H1 (cell line): Measurements from ENCODE around the gene RSAD2. TPM values are rescaled to one million over a fixed set of nuclear protein-coding genes. Genes with fewer than 3 reads are reported as not detected.
A peak's percentile ranks its signal among the peaks of the same experiment; 100 is the strongest.

ENCODE experiments used
- CTCF ChIA-PET: fragments of 300-600 bp; sonication (Branson Sonifier 250); formaldehyde crosslinking; loops from one replicate; lab custom pipeline; 2021; ENCODE audit not compliant: partially characterized antibody; lab: Charles Lee
- POLR2A ChIA-PET: fragments of 300-600 bp; sonication (Branson Sonifier 250); formaldehyde crosslinking; loops from one replicate; lab custom pipeline; 2021; ENCODE audit warnings: inconsistent platforms; ENCODE audit not compliant: partially characterized antibody; lab: Charles Lee
- DNase-seq, 2 experiments: peaks; one replicate each; pipeline versions ENCODE4 v3.0.0 to v3.0.0-alpha.2; 2010 to 2022; ENCODE audit warnings: low spot score in 2 of 2, low read depth in 1 of 2, mixed read lengths in 1 of 2
- FAIRE-seq: peaks from 2 replicates; lab custom pipeline; 2011; peaks lifted over from hg19 to GRCh38; lab: Jason Lieb, UNC
- H2AFZ ChIP-seq: 2 replicates; pipeline ENCODE4 v1.8.1; 2012; ENCODE audit warnings: low read length, inconsistent platforms
- H2AK5ac ChIP-seq: 2 replicates; pipeline ENCODE4 v1.6.1; 2013; ENCODE audit warnings: low read depth, low read length
- H2BK120ac ChIP-seq: replicated peaks from 2 replicates; pipeline ENCODE3; 2013; ENCODE audit warnings: low read depth, low read length, inconsistent platforms
- H2BK12ac ChIP-seq: 2 replicates; pipeline ENCODE4 v1.6.1; 2013; ENCODE audit warnings: low read depth, low read length
- H2BK15ac ChIP-seq: 2 replicates; pipeline ENCODE4 v1.6.1; 2013; ENCODE audit warnings: low read length
- H2BK20ac ChIP-seq: 2 replicates; pipeline ENCODE4 v1.6.1; 2013; ENCODE audit warnings: low read length
- H2BK5ac ChIP-seq: 2 replicates; pipeline ENCODE4 v1.6.1; 2013; ENCODE audit warnings: low read depth, low read length
- H3K14ac ChIP-seq: 2 replicates; pipeline ENCODE4 v1.6.1; 2013; ENCODE audit warnings: inconsistent platforms; ENCODE audit not compliant: insufficient read length
- H3K18ac ChIP-seq: 2 replicates; pipeline ENCODE4 v1.6.1; 2013; ENCODE audit warnings: low read length; ENCODE audit errors: extremely low read depth
- H3K23ac ChIP-seq: 2 replicates; pipeline ENCODE4 v1.6.1; 2013; ENCODE audit warnings: inconsistent platforms; ENCODE audit not compliant: insufficient read length
- H3K23me2 ChIP-seq: 2 replicates; pipeline ENCODE4 v1.6.1; 2013; ENCODE audit warnings: low read depth, low read length
- H3K27ac ChIP-seq: 2 replicates; pipeline ENCODE4 v1.6.1; 2011; ENCODE audit warnings: low read depth, low read length, inconsistent platforms
- H3K27me3 ChIP-seq, 4 experiments: replicated peaks in 1 of 4; 1 replicate in 1 of 4; 2 replicates in 3 of 4; pipeline versions ENCODE4 v1.6.1 to v1.8.1; 2011 to 2013; ENCODE audit warnings: low read length in 3 of 4, mild to moderate bottlenecking in 3 of 4, inconsistent platforms in 2 of 4, mixed read lengths in 2 of 4, moderate library complexity in 1 of 4; ENCODE audit not compliant: control insufficient read depth in 3 of 4, insufficient read depth in 3 of 4; ENCODE audit errors: extremely low read depth in 1 of 4
- H3K36me3 ChIP-seq, 4 experiments: 2 replicates each; pipeline versions ENCODE4 v1.6.1 to v1.8.1; 2011 to 2013; ENCODE audit warnings: mild to moderate bottlenecking in 4 of 4, low read length in 3 of 4, moderate library complexity in 2 of 4, control low read depth in 1 of 4, inconsistent platforms in 1 of 4; ENCODE audit not compliant: insufficient read depth in 4 of 4, control insufficient read depth in 2 of 4
- H3K4ac ChIP-seq: replicated peaks from 2 replicates; pipeline ENCODE3; 2013; ENCODE audit warnings: low read length, low read depth, mixed read lengths, inconsistent platforms; ENCODE audit not compliant: insufficient read length
- H3K4me1 ChIP-seq, 4 experiments: replicated peaks in 1 of 4; 1 replicate in 1 of 4; 2 replicates in 3 of 4; pipeline versions ENCODE4 v1.6.1 to v1.8.1; 2011 to 2013; ENCODE audit warnings: low read length in 3 of 4, inconsistent platforms in 2 of 4, mixed read lengths in 1 of 4; ENCODE audit not compliant: insufficient read depth in 4 of 4, control insufficient read depth in 3 of 4
- H3K4me2 ChIP-seq, 2 experiments: 2 replicates each; pipeline versions ENCODE4 v1.6.1 to v1.8.1; 2011 to 2013; ENCODE audit warnings: low read depth in 2 of 2, low read length in 2 of 2, control low read depth in 1 of 2, inconsistent platforms in 1 of 2, mild to moderate bottlenecking in 1 of 2; ENCODE audit not compliant: insufficient read depth in 1 of 2
- H3K4me3 ChIP-seq, 4 experiments: fragments of 200-600, 300-600 bp in 1 of 4; sonication (generic), shearing (Covaris generic), sonication (Bioruptor Twin) in 1 of 4; 2 replicates each; pipeline versions ENCODE4 v1.5.1 to v1.8.1; 2011 to 2016; ENCODE audit warnings: low read length in 4 of 4, low read depth in 3 of 4, control low read depth in 2 of 4, inconsistent platforms in 2 of 4, mild to moderate bottlenecking in 2 of 4, mixed read lengths in 1 of 4, moderate library complexity in 1 of 4; ENCODE audit not compliant: insufficient read depth in 2 of 4; ENCODE audit errors: extremely low read depth in 1 of 4
- H3K56ac ChIP-seq: replicated peaks from 2 replicates; pipeline ENCODE3; 2013; ENCODE audit warnings: low read depth, mild to moderate bottlenecking, mixed read lengths, low read length, inconsistent platforms; ENCODE audit not compliant: insufficient read length
- H3K79me1 ChIP-seq: 2 replicates; pipeline ENCODE4 v1.6.1; 2013; ENCODE audit warnings: low read depth, low read length, control low read depth
- H3K79me2 ChIP-seq, 2 experiments: 2 replicates each; pipeline versions ENCODE4 v1.6.1 to v1.8.1; 2012 to 2013; ENCODE audit warnings: low read length in 2 of 2, mild to moderate bottlenecking in 2 of 2, inconsistent platforms in 1 of 2; ENCODE audit not compliant: insufficient read depth in 2 of 2, control insufficient read depth in 1 of 2
- H3K9ac ChIP-seq, 4 experiments: replicated peaks in 1 of 4; 1 replicate in 1 of 4; 2 replicates in 3 of 4; pipeline versions ENCODE4 v1.6.1 to v1.8.1; 2011 to 2013; ENCODE audit warnings: low read depth in 3 of 4, low read length in 3 of 4, control low read depth in 2 of 4, mild to moderate bottlenecking in 2 of 4, moderate library complexity in 2 of 4, inconsistent platforms in 1 of 4; ENCODE audit errors: extremely low read depth in 1 of 4
- H3K9me3 ChIP-seq, 2 experiments: 2 replicates each; pipeline versions ENCODE4 v1.6.1 to v1.8.1; 2012 to 2013; ENCODE audit warnings: mild to moderate bottlenecking in 2 of 2, moderate library complexity in 2 of 2, control low read depth in 1 of 2, inconsistent platforms in 1 of 2, low read depth in 1 of 2, low read length in 1 of 2, mixed read lengths in 1 of 2; ENCODE audit not compliant: insufficient read depth in 2 of 2
- H4K20me1 ChIP-seq, 2 experiments: replicated peaks in 1 of 2; 2 replicates each; pipeline versions ENCODE3 to v1.8.1; 2011 to 2013; ENCODE audit warnings: inconsistent platforms in 2 of 2, low read length in 2 of 2, mild to moderate bottlenecking in 1 of 2; ENCODE audit not compliant: insufficient read depth in 2 of 2, control insufficient read depth in 1 of 2
- H4K5ac ChIP-seq: 2 replicates; pipeline ENCODE4 v1.6.1; 2013; ENCODE audit warnings: low read length, low read depth, mixed read lengths, inconsistent platforms; ENCODE audit not compliant: insufficient read length
- H4K8ac ChIP-seq: 2 replicates; pipeline ENCODE4 v1.8.0; 2013; ENCODE audit warnings: mild to moderate bottlenecking, moderate library complexity, low read length, inconsistent platforms; ENCODE audit not compliant: insufficient read depth; ENCODE audit errors: extremely low read depth
- H4K91ac ChIP-seq: replicated peaks from 2 replicates; pipeline ENCODE3; 2013; ENCODE audit warnings: low read length, mixed read lengths, inconsistent platforms; ENCODE audit not compliant: insufficient read length
- CHD1 ChIP-seq: IDR thresholded peaks from 2 replicates; pipeline ENCODE4 v1.6.1; 2012; ENCODE audit warnings: low read depth, low read length, improper control_type of control experiment
- EGR1 ChIP-seq: IDR thresholded peaks from 2 replicates; pipeline ENCODE4 v1.6.1; 2011; ENCODE audit warnings: low read depth, low read length, borderline replicate concordance
- KDM1A ChIP-seq: fragments of 200-600, 300-600 bp; sonication (generic); IDR thresholded peaks from 2 replicates; pipeline ENCODE4 v1.7.1; 2016; ENCODE audit warnings: mild to moderate bottlenecking, low read length, borderline replicate concordance
- MAFK ChIP-seq: IDR thresholded peaks from 2 replicates; pipeline ENCODE4 v1.6.1; 2012; ENCODE audit warnings: low read depth, mild to moderate bottlenecking, improper control_type of control experiment, low read length
- RXRA ChIP-seq: IDR thresholded peaks from 2 replicates; pipeline ENCODE4 v1.6.1; 2011; ENCODE audit warnings: low read depth, mild to moderate bottlenecking, low read length, moderate library complexity; ENCODE audit not compliant: insufficient read depth
- TAF1 ChIP-seq: IDR thresholded peaks from 2 replicates; pipeline ENCODE4 v1.6.1; 2011; ENCODE audit warnings: mild to moderate bottlenecking, low read depth, low read length
- TBP ChIP-seq: IDR thresholded peaks from 2 replicates; pipeline ENCODE4 v1.6.1; 2011; ENCODE audit warnings: low read depth, low read length, improper control_type of control experiment
- WGBS, 2 experiments: shearing (Covaris generic) in 1 of 2; methylation state at CpG; one replicate each; pipeline versions ENCODE4 v1.1.6 to v1.1.7; 2013 to 2015; ENCODE audit warnings: low lambda C conversion rate in 2 of 2, mixed read lengths in 2 of 2, inconsistent platforms in 1 of 2, low coverage in 1 of 2, missing lambda C conversion rate in 1 of 2; ENCODE audit not compliant: insufficient replicate concordance in 2 of 2, insufficient coverage in 1 of 2, insufficient read length in 1 of 2; ENCODE audit errors: extremely low coverage in 1 of 2, missing lambda C conversion rate in 1 of 2; 5-methylcytosine and 5-hydroxymethylcytosine counted together
- polyA plus RNA-seq, 7 experiments: library from polyadenylated mRNA; depleted of rRNA in 3 of 7; stranded (reverse) in 5 of 7; unstranded in 2 of 7; fragments of >200 nt in 5 of 7; fragments of 200-250 nt in 2 of 7; gene quantifications; 1 replicate in 5 of 7; 2 replicates in 1 of 7; 4 replicates in 1 of 7; pipeline versions ENCODE4 v1.2.1 to v1.2.3, GENCODE V29; 2011 to 2013; ENCODE audit warnings: missing spikeins in 2 of 7, mixed read lengths in 2 of 7
- total RNA-seq: library from RNA; stranded (reverse); fragmentation: NEBNext Ultra II Directional; extraction: Animal tissue kit (Norgen Biotek cat#: 25700); gene quantifications from 2 replicates; pipeline ENCODE4 v1.2.1, GENCODE V29; 2021
- TF ChIP-seq, protein P1 (sequence below): IDR thresholded peaks from 2 replicates; pipeline ENCODE4 v1.6.1; 2012; ENCODE audit warnings: inconsistent platforms

RSAD2 gene
- total and polyA plus RNA-seq, 2 of the 8 experiments (the other 6 are each of a cell fraction or from before 2014, with no cell fraction given): not detected

GRCh38 chr2:6940820-6941219 lies 63.2 kb downstream of the RSAD2 start:
- no peak overlapping the region for H2BK5ac ChIP-seq
- no peak overlapping the region for H3K14ac ChIP-seq
- no peak overlapping the region for H3K56ac ChIP-seq
- H2BK120ac ChIP-seq: no peak overlapping the region
- H3K4me3 ChIP-seq: no peak overlapping the region
- no peak for DNase-seq
- H3K4me2 ChIP-seq: peak overlapping the region in 1 of 2 experiments; percentile 7; a peak in 1 of 4 replicates
- no peak overlapping the region for H4K8ac ChIP-seq
- TF ChIP-seq TAF1 (no peak), CHD1 (no peak), RXRA (no peak), KDM1A (no peak), MAFK (no peak), EGR1 (no peak), TBP (no peak)
- TF ChIP-seq, protein P1, sequence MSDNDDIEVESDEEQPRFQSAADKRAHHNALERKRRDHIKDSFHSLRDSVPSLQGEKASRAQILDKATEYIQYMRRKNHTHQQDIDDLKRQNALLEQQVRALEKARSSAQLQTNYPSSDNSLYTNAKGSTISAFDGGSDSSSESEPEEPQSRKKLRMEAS: no peak
- H3K79me2 ChIP-seq: peaks cover 0 to 13% of the 10 kb centered on the region in 2 experiments; a peak in 2 of 4 replicates
- ChIA-PET CTCF (interaction anchor here (0.9 kb wide), 1 partner anchor 73 kb away, joined by 3 read pairs; no protein-coding TSS in a partner anchor), POLR2A (interaction anchor here (1.3 kb wide), 1 partner anchor 12 kb away, joined by 4 read pairs; no protein-coding TSS in a partner anchor)
- peak overlapping the region; percentile 25 for H4K91ac ChIP-seq
- H3K18ac ChIP-seq: no peak overlapping the region
- no peaks in the 10 kb centered on the region; a peak in 1 of 8 replicates for H3K36me3 ChIP-seq
- H3K23ac ChIP-seq: no peak overlapping the region
- no peak overlapping the region for H3K4ac ChIP-seq
- no peak overlapping the region for H2BK20ac ChIP-seq
- peak overlapping the region; percentile 5 for H4K5ac ChIP-seq
- 55% methylated on average over 2 of the region's 2 CpGs; no CpG with 5 or more reads in 1 of the 2 experiments for WGBS, 2 experiments
- peaks cover 3 to 7% of the 10 kb centered on the region in 2 experiments for H4K20me1 ChIP-seq
- H3K23me2 ChIP-seq: no peaks in the 10 kb centered on the region
- H3K79me1 ChIP-seq: peaks cover 4% of the 10 kb centered on the region; the same call in 1 of the 2 replicates
- H2AK5ac ChIP-seq: no peak overlapping the region
- peaks cover 0 to 11% (median 4%) of the 10 kb centered on the region in 4 experiments; a peak in 5 of 7 replicates for H3K4me1 ChIP-seq
- H2BK15ac ChIP-seq: no peak overlapping the region
- H3K27ac ChIP-seq: no peak overlapping the region
- no peaks in the 10 kb centered on the region for H3K9me3 ChIP-seq
- no peak overlapping the region for H2AFZ ChIP-seq
- no peak overlapping the region for H2BK12ac ChIP-seq
- no peak overlapping the region for H3K9ac ChIP-seq
- no peaks in the 10 kb centered on the region for H3K27me3 ChIP-seq
- FAIRE-seq: no peak
